ENCODE results near the gene ACKR3. TPM values are rescaled to one million over a fixed set of nuclear protein-coding genes. Genes with fewer than 3 reads are reported as not detected.

The ACKR3 gene
- total RNA-seq, 1 donor from 2014 or later, result 55.5 TPM

- Histone ChIP-seq H3K27me3 (no peaks in the 10 kb centered on the region), H3K4me1 (peaks cover 24% of the 10 kb centered on the region), H3K9me3 (no peaks in the 10 kb centered on the region), H3K27ac (peak overlapping the region; percentile 93), H3K36me3 (no peaks in the 10 kb centered on the region), H3K4me3 (no peak overlapping the region)
- intact Hi-C loops (cut with DNase I), result no loop called here
- TF ChIP-seq POLR2AphosphoS5 (IDR thresholded peaks at IDR 0.05; ENCODE audit: insufficient read depth in 1 of 2, low read depth in 1 of 2) (no peak), CTCF (IDR thresholded peaks at IDR 0.05) (no peak), POLR2A (IDR thresholded peaks at IDR 0.05) (no peak)
- DNase-seq (ENCODE audit: extremely low spot score in 2 of 2), result no peak
Observed at GRCh38 chr2:236566596-236566995, 3.0 kb upstream of the ACKR3 start.

GRCh38 chr2:236568068-236568921, 1.3 kb upstream of the ACKR3 start:
- H3K27ac ChIP-seq, result peak overlapping the region; percentile 93
- no peaks in the 10 kb centered on the region for H3K9me3 ChIP-seq
- no peak for TF ChIP-seq CTCF (IDR thresholded peaks at IDR 0.05)
- TF ChIP-seq POLR2A (IDR thresholded peaks at IDR 0.05), result no peak
- TF ChIP-seq POLR2AphosphoS5 (IDR thresholded peaks at IDR 0.05; ENCODE audit: insufficient read depth in 1 of 2, low read depth in 1 of 2), result peak; percentile 10 to 67
- intact Hi-C loops (cut with DNase I), result no loop called here
- peaks cover 41% of the 10 kb centered on the region for H3K4me1 ChIP-seq
- H3K27me3 ChIP-seq, result no peaks in the 10 kb centered on the region
- peak overlapping the region; percentile 53 to 69 for H3K4me3 ChIP-seq
- DNase-seq (ENCODE audit: extremely low spot score in 2 of 2), result no peak
- no peaks in the 10 kb centered on the region for H3K36me3 ChIP-seq

GRCh38 chr2:236568922-236569572, 578 bp upstream of the ACKR3 start:
- Histone ChIP-seq H3K27ac (peak overlapping the region; percentile 93), H3K27me3 (no peaks in the 10 kb centered on the region), H3K4me1 (peaks cover 49% of the 10 kb centered on the region), H3K36me3 (no peaks in the 10 kb centered on the region), H3K4me3 (peak overlapping the region; percentile 53 to 69), H3K9me3 (no peaks in the 10 kb centered on the region)
- TF ChIP-seq CTCF (IDR thresholded peaks at IDR 0.05) (no peak), POLR2A (IDR thresholded peaks at IDR 0.05) (no peak), POLR2AphosphoS5 (IDR thresholded peaks at IDR 0.05; ENCODE audit: insufficient read depth in 1 of 2, low read depth in 1 of 2) (no peak)
- no peak for DNase-seq (ENCODE audit: extremely low spot score in 2 of 2)
- intact Hi-C loops (cut with DNase I), result no loop called here

- H3K9me3 ChIP-seq, result no peaks in the 10 kb centered on the region
- peak overlapping the region; percentile 53 to 69 for H3K4me3 ChIP-seq
- peak in 1 of 2 donors; percentile 14 for TF ChIP-seq POLR2AphosphoS5 (IDR thresholded peaks at IDR 0.05; ENCODE audit: insufficient read depth in 1 of 2, low read depth in 1 of 2)
- TF ChIP-seq POLR2A (IDR thresholded peaks at IDR 0.05), result no peak
- no peaks in the 10 kb centered on the region for H3K27me3 ChIP-seq
- H3K36me3 ChIP-seq, result no peaks in the 10 kb centered on the region
- peak overlapping the region; percentile 93 for H3K27ac ChIP-seq
- peaks cover 61% of the 10 kb centered on the region for H3K4me1 ChIP-seq
- DNase-seq (ENCODE audit: extremely low spot score in 2 of 2), result no peak
- intact Hi-C loops (cut with DNase I), result loop anchor here (5.0 to 10.0 kb wide), 2 partner anchors 165 to 397 kb away; no protein-coding TSS in a partner anchor
Observed at GRCh38 chr2:236570081-236570868, 650 bp downstream of the ACKR3 start.

- H3K27ac ChIP-seq, result peak overlapping the region; percentile 93
- intact Hi-C loops (cut with DNase I), result loop anchor here (5.0 to 10.0 kb wide), 2 partner anchors 164 to 396 kb away; no protein-coding TSS in a partner anchor
Observed at GRCh38 chr2:236571145-236571544, 1.5 kb downstream of the ACKR3 start.

More at GRCh38 chr2:236571145-236571544, 1.5 kb downstream of the ACKR3 start:
- Histone ChIP-seq H3K27me3 (no peaks in the 10 kb centered on the region), H3K4me1 (peaks cover 69% of the 10 kb centered on the region), H3K36me3 (no peaks in the 10 kb centered on the region), H3K4me3 (peak overlapping the region; percentile 53 to 69), H3K9me3 (no peaks in the 10 kb centered on the region)
- no peak for DNase-seq (ENCODE audit: extremely low spot score in 2 of 2)
- TF ChIP-seq POLR2AphosphoS5 (IDR thresholded peaks at IDR 0.05; ENCODE audit: insufficient read depth in 1 of 2, low read depth in 1 of 2) (no peak), POLR2A (IDR thresholded peaks at IDR 0.05) (no peak), CTCF (IDR thresholded peaks at IDR 0.05) (no peak)

Measured in vagina (tissue), 2 donors.